ENCODE results near the gene TTC34.

The TTC34 gene

GRCh38 chr1:2810899-2811532 lies 9.5 kb upstream of the TTC34 start:
- Mint-ChIP-seq H3K4me3 (no peak overlapping the region), H3K36me3 (no peaks in the 10 kb centered on the region), H3K27ac (no peak overlapping the region), H3K9me3 (peaks cover 1% of the 10 kb centered on the region), H3K27me3 (peaks cover 8% of the 10 kb centered on the region), H3K4me1 (no peaks in the 10 kb centered on the region)
- ATAC-seq (ENCODE audit: low read depth) (no peak), DNase-seq (ENCODE audit: low spot score in 2 of 2) (no peak)

DNA sequence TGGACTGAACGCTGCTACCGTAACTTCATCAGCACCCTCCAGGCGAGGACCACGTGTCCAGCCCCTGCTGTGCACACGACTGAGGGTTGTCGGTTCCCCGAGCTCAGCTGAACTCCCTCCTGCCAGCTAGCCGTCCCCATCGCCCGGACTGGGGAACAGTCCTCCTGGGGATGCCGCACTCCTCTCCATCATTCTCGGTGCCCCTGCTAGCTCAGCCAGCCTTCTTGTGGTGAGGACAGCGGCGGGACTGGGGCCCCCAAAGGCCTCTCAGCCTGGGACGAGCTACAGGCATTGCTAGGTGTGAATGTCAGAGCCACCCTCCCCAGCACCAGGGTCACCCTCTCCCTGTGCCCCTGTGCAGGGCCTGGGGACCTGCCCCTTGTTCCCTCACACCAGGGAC lies 8.8 kb upstream of the TTC34 start:
- Mint-ChIP-seq H3K4me1 (no peaks in the 10 kb centered on the region), H3K36me3 (no peaks in the 10 kb centered on the region), H3K27ac (no peak overlapping the region), H3K4me3 (no peak overlapping the region), H3K9me3 (peaks cover 1% of the 10 kb centered on the region), H3K27me3 (peaks cover 10% of the 10 kb centered on the region)
- DNase-seq (ENCODE audit: low spot score in 2 of 2): no peak
- no peak for ATAC-seq (ENCODE audit: low read depth)

DNA sequence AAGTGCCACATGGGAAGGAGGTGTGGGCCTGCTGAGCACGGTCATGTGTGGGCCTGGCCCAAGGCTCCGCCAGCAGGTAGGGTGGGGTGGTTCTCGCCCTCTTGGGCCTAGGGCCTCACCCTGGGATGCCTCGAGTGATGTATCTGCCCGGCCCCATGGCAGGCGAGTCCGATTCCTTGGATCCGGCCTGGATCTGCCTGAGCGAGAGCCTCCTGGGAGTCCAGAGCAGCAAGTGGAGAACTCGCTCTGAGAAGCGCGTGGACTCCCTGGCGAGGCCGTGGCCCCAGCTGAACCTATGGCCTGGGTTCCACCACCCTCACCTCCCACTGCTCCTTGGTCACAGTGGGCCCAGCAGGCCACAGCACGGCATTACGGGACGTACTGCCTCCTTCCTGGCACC lies 8.2 kb upstream of the TTC34 start:
- Mint-ChIP-seq H3K27ac (no peak overlapping the region), H3K27me3 (peaks cover 10% of the 10 kb centered on the region), H3K36me3 (no peaks in the 10 kb centered on the region), H3K4me3 (no peak overlapping the region), H3K9me3 (peaks cover 1% of the 10 kb centered on the region), H3K4me1 (no peaks in the 10 kb centered on the region)
- DNase-seq (ENCODE audit: low spot score in 2 of 2) (no peak), ATAC-seq (ENCODE audit: low read depth) (no peak)

GRCh38 chr1:2808831-2809605 lies 7.5 kb upstream of the TTC34 start:
- Mint-ChIP-seq H3K27ac (no peak overlapping the region), H3K27me3 (peaks cover 10% of the 10 kb centered on the region), H3K4me1 (no peaks in the 10 kb centered on the region)

DNA sequence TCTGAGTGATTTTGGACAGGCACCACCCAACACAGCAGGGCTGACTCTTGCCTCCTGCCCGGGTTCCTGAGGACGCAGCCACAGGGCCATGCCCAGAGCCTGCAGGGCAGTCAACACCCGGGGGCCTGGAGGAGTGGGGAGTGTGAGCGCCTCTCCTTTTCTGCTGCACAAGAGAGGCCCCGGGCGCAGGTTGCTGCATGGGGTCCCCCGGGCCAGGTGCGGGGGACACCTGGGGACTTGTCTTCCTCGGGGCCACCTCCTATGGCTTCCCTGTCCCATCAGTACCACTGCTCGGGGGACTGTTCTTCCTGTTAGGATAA lies 6.9 kb upstream of the TTC34 start:
- no peak for ATAC-seq (ENCODE audit: low read depth)
- no peaks in the 10 kb centered on the region for H3K4me1 Mint-ChIP-seq
- no peaks in the 10 kb centered on the region for H3K36me3 Mint-ChIP-seq
- H3K27me3 Mint-ChIP-seq: peaks cover 10% of the 10 kb centered on the region
- DNase-seq (ENCODE audit: low spot score in 2 of 2): no peak
- H3K4me3 Mint-ChIP-seq: no peak overlapping the region
- no peak overlapping the region for H3K27ac Mint-ChIP-seq
- H3K9me3 Mint-ChIP-seq: peaks cover 1% of the 10 kb centered on the region

More at GRCh38 chr1:2808831-2809605, 7.5 kb upstream of the TTC34 start:
- Mint-ChIP-seq H3K4me3 (no peak overlapping the region), H3K9me3 (peaks cover 1% of the 10 kb centered on the region), H3K36me3 (no peaks in the 10 kb centered on the region)
- ATAC-seq (ENCODE audit: low read depth): no peak
- DNase-seq (ENCODE audit: low spot score in 2 of 2): no peak

DNA sequence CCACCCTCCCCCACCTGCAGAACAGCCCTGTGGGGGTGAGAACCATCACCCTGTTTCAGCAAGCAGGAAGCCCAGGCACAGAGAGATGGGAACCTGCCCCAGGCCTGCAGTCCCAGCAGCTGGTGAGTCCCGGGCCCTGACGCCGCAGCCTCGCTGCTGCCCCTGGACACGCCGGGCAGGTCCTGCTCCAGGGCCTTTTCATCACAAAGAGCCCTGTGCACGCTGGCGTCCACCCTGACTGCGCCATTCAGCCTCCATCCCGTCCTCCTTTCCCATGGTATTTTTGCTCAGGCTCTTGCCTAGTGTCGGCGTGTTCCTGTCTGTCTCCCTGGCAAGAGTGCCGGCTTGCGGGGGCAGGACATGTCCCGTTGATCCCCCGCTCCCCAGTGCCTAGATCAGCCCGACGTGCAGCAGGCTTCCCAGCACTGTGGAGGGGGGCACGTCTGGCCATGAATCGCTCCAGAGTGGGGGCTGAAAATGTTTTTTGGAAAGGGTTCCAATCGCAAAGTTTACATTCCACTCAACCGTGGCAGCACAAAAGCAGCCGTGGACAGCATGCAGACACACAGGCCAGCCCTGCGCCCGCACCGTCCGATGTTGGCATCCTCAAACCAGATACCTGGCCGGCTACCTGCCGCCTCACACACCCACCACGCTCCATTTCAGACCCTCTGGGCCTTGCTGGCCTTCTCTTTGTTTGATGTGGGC lies 6.3 kb upstream of the TTC34 start:
- no peak overlapping the region for H3K27ac Mint-ChIP-seq

DNA sequence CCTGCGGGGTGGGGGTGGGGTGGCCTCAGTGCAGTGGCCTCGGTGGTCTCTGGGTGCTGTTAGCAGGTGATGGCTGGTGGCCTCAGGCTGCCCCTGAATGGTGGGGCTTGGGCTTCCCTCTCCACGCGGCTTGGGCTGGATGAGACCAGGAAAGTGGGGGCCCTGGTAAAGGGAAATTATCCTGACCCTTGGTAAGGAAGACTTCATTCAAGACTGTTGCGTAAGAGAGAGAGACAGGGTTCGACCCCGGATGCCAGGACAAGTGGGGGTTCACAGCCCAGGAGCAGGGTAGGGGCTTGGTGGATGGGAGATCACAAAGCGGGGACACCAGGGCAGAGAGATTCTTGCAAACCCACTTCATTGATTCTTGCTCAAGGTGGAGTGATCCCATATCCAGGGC lies 5.5 kb upstream of the TTC34 start:
- ATAC-seq (ENCODE audit: low read depth) (no peak), DNase-seq (ENCODE audit: low spot score in 2 of 2) (no peak)
- Mint-ChIP-seq H3K9me3 (peaks cover 1% of the 10 kb centered on the region), H3K4me1 (no peaks in the 10 kb centered on the region), H3K27me3 (peaks cover 7% of the 10 kb centered on the region), H3K4me3 (no peak overlapping the region), H3K27ac (no peak overlapping the region), H3K36me3 (no peaks in the 10 kb centered on the region)

More for the DNA sequence above, 6.3 kb upstream of the TTC34 start:
- Mint-ChIP-seq H3K27me3 (peaks cover 10% of the 10 kb centered on the region), H3K9me3 (peaks cover 1% of the 10 kb centered on the region), H3K36me3 (no peaks in the 10 kb centered on the region), H3K4me3 (no peak overlapping the region), H3K4me1 (no peaks in the 10 kb centered on the region)
- ATAC-seq (ENCODE audit: low read depth): no peak
- DNase-seq (ENCODE audit: low spot score in 2 of 2): no peak

DNA sequence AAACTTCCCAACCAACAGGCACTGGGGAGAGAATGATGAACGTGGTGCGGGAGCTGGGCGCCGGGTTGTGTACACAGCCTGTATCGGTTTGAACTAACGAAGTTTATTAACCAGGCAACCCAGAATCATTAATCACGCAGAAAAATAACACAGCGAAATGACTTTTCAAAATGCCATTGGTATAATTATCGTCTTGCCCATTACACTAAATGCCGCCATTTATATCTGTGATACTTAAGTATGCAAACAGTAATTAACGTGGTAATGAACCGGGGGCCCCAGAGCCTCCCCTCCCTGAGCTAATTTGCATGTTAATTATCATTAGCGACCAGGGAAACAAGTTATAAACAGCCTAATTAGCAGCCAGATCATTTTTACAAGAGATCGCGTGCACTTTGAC lies 5.1 kb upstream of the TTC34 start:
- Mint-ChIP-seq H3K36me3 (no peaks in the 10 kb centered on the region), H3K9me3 (no peaks in the 10 kb centered on the region)
- ATAC-seq (ENCODE audit: low read depth): no peak

GRCh38 chr1:2805801-2806430 lies 4.4 kb upstream of the TTC34 start:
- peaks cover 2% of the 10 kb centered on the region for H3K4me1 Mint-ChIP-seq
- no peak for ATAC-seq (ENCODE audit: low read depth)
- H3K27me3 Mint-ChIP-seq: peaks cover 7% of the 10 kb centered on the region
- no peaks in the 10 kb centered on the region for H3K9me3 Mint-ChIP-seq
- H3K36me3 Mint-ChIP-seq: no peaks in the 10 kb centered on the region
- no peak overlapping the region for H3K4me3 Mint-ChIP-seq
- no peak overlapping the region for H3K27ac Mint-ChIP-seq
- no peak for DNase-seq (ENCODE audit: low spot score in 2 of 2)

More for the DNA sequence above, 5.1 kb upstream of the TTC34 start:
- Mint-ChIP-seq H3K4me1 (no peaks in the 10 kb centered on the region), H3K27ac (no peak overlapping the region), H3K27me3 (peaks cover 7% of the 10 kb centered on the region), H3K4me3 (no peak overlapping the region)
- DNase-seq (ENCODE audit: low spot score in 2 of 2): no peak

DNA sequence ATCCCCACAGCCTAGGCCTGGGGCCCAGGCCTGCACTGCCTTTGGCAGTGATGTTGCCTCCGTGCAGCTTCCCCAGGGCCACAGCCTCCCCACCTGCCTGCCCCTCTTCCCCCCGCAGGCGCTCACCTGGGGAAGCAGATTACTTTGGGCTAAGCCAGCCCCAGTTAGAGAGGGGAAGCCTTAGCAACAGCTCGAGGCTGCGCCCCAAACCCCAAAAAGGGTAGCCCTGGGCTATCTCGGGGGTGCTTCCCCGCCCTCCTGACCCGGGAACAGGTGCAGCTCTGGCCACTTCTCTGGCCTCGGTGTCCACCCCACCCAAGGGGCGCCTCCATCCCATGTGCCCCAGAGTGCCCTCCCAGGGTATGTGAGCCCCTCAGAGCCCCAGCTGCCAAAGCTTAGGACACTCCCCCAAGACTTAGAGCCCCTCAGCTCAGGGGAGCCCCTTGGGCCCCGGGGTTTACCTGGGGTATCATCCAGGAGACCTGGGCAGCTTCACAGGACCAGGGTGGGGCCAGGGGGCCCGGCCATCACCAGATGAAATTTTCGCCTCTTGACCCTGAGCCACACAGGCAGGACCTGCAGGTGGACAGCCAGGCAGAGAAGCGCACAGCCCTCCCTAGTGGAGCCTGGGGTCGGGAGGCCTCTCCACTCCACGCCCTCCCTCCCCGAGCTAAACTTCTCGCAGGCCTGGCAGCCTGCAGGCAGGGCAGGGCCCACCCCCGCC lies 3.3 kb upstream of the TTC34 start:
- no peak overlapping the region for H3K4me3 Mint-ChIP-seq
- H3K27me3 Mint-ChIP-seq: peaks cover 7% of the 10 kb centered on the region
- no peaks in the 10 kb centered on the region for H3K9me3 Mint-ChIP-seq
- ATAC-seq (ENCODE audit: low read depth) (no peak), DNase-seq (ENCODE audit: low spot score in 2 of 2) (no peak)
- H3K27ac Mint-ChIP-seq: no peak overlapping the region
- H3K4me1 Mint-ChIP-seq: peaks cover 2% of the 10 kb centered on the region
- no peaks in the 10 kb centered on the region for H3K36me3 Mint-ChIP-seq

- Mint-ChIP-seq H3K9me3 (no peaks in the 10 kb centered on the region), H3K4me1 (peaks cover 2% of the 10 kb centered on the region), H3K4me3 (no peak overlapping the region), H3K27ac (no peak overlapping the region), H3K27me3 (peaks cover 11% of the 10 kb centered on the region), H3K36me3 (no peaks in the 10 kb centered on the region)
- DNase-seq (ENCODE audit: low spot score in 2 of 2): no peak
- no peak for ATAC-seq (ENCODE audit: low read depth)
Measured at GRCh38 chr1:2803931-2804627, 2.6 kb upstream of the TTC34 start.

DNA sequence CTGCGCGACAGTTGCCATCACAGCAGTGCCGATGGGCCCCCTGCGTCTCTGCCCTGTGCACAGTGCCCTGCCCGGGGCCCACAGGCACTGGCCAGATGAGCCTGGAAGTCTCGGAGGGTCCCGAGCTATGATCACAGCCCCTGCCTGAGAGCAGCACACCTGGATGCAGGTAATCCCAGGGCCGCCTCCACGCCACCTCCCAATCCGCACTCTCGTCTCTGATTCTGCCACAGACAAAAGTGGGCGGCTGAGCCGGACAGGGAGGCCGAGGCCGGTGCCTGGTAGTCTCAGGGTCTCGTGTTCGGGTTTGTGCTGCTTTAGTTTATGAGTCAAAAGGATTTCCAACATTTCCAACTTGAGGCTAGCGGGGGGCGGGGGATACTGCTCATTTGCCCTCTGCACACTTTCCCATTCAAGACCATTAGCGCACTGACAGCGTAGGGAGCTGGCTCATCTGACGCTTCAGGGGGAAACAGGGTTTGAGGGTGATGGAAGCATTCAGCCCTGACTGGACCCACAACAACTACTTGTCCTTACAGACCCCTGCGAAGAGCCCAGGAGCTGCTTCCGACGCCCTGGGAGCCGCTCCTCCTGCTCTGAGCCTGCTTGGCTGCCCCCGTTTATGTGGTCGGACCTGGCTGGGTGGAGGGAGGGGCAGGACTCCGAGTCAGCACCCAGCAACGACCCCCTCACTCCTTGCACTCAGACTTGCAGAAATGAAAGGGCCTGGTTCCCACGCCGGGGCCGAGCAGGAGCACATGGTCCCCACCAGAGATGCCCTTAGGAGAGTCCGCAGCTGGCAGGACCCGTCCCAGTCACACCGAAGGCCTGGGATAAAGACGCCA lies 1.8 kb upstream of the TTC34 start:
- H3K4me1 Mint-ChIP-seq: peaks cover 2% of the 10 kb centered on the region
- ATAC-seq (ENCODE audit: low read depth) (no peak), DNase-seq (ENCODE audit: low spot score in 2 of 2) (no peak)
- no peaks in the 10 kb centered on the region for H3K9me3 Mint-ChIP-seq
- H3K27ac Mint-ChIP-seq: no peak overlapping the region
- H3K27me3 Mint-ChIP-seq: peaks cover 11% of the 10 kb centered on the region
- H3K36me3 Mint-ChIP-seq: no peaks in the 10 kb centered on the region
- no peak overlapping the region for H3K4me3 Mint-ChIP-seq
